ENCODE data around the gene BAMBI.

The BAMBI gene

DNA sequence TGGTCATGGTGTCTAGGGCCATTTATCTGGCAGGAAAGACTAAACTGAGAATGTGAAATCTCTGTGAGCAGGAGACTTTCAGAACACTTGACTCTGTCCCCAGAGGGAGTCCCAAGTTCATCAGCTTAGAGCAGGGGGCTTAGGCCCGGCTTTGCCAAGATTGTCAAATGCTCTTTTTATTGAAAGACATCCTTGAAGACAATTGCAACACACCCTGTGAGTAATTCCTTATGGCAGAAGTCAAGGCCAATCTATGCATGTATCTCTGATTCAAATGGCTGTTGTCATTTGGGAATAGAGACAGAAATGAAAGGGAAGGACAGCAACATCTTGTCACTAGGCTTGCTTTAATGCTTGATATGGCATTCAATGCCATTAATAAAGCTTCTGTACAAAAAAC lies 33.7 kb downstream of the BAMBI start:
- Histone ChIP-seq H3K4me3 (ENCODE audit: low read depth in 1 of 2, low read length in 2 of 2) (no peak overlapping the region), H3K4me1 (ENCODE audit: insufficient read depth, low read length) (no peaks in the 10 kb centered on the region), H3K9me3 (ENCODE audit: insufficient read depth, low read length, severe bottlenecking) (no peaks in the 10 kb centered on the region), H3K36me3 (ENCODE audit: insufficient read depth, low read length) (no peaks in the 10 kb centered on the region), H3K27ac (ENCODE audit: low read length) (no peak overlapping the region), H4K20me1 (ENCODE audit: insufficient read depth, low read length) (no peaks in the 10 kb centered on the region), H3K9ac (ENCODE audit: low read depth, low read length) (no peak overlapping the region), H2AFZ (ENCODE audit: low read depth, low read length) (no peak overlapping the region), H3K4me2 (ENCODE audit: insufficient read depth, low read length) (no peak overlapping the region), H3K27me3 (ENCODE audit: insufficient read depth, low read length, poor library complexity) (no peaks in the 10 kb centered on the region), H3K79me2 (ENCODE audit: insufficient read depth, low read length) (no peaks in the 10 kb centered on the region)
- DNase-seq, result no peak
- TF ChIP-seq, protein P1, sequence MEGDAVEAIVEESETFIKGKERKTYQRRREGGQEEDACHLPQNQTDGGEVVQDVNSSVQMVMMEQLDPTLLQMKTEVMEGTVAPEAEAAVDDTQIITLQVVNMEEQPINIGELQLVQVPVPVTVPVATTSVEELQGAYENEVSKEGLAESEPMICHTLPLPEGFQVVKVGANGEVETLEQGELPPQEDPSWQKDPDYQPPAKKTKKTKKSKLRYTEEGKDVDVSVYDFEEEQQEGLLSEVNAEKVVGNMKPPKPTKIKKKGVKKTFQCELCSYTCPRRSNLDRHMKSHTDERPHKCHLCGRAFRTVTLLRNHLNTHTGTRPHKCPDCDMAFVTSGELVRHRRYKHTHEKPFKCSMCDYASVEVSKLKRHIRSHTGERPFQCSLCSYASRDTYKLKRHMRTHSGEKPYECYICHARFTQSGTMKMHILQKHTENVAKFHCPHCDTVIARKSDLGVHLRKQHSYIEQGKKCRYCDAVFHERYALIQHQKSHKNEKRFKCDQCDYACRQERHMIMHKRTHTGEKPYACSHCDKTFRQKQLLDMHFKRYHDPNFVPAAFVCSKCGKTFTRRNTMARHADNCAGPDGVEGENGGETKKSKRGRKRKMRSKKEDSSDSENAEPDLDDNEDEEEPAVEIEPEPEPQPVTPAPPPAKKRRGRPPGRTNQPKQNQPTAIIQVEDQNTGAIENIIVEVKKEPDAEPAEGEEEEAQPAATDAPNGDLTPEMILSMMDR (IDR thresholded peaks at IDR 0.05; ENCODE audit: borderline replicate concordance, extremely low read depth, low read length, poor library complexity, severe bottlenecking), result no peak
- TF ChIP-seq EZH2 (IDR thresholded peaks at IDR 0.05; ENCODE audit: borderline replicate concordance, low read depth, low read length, severe bottlenecking), result no peak
- ATAC-seq (ENCODE audit: insufficient read depth, low read depth), result no peak

DNA sequence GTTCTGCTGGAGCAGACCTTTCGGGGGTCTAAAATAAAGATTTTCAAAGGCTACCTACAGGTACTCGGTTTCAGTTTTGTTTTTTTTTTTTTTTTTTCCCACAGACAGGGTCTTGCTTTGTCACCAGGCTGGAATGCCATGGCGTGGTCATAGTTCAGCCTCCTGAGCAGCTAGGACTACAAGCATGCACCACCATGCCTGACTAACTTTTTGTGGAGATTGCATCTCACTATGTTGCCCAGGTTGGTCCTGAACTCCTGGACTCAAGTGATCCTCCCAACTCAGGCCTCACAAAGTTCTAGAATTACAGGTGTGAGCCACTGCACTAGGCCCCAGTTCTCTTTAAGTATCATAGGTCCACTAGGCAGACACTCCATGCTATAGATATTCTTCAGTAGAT lies 34.5 kb downstream of the BAMBI start:
- Histone ChIP-seq H3K79me2 (ENCODE audit: insufficient read depth, low read length) (no peaks in the 10 kb centered on the region), H3K9me3 (ENCODE audit: insufficient read depth, low read length, severe bottlenecking) (no peaks in the 10 kb centered on the region), H3K4me3 (ENCODE audit: low read depth in 1 of 2, low read length in 2 of 2) (no peak overlapping the region), H3K36me3 (ENCODE audit: insufficient read depth, low read length) (no peaks in the 10 kb centered on the region), H3K27me3 (ENCODE audit: insufficient read depth, low read length, poor library complexity) (no peaks in the 10 kb centered on the region), H3K9ac (ENCODE audit: low read depth, low read length) (no peak overlapping the region), H3K27ac (ENCODE audit: low read length) (no peak overlapping the region), H4K20me1 (ENCODE audit: insufficient read depth, low read length) (no peaks in the 10 kb centered on the region), H3K4me2 (ENCODE audit: insufficient read depth, low read length) (no peak overlapping the region), H2AFZ (ENCODE audit: low read depth, low read length) (no peak overlapping the region), H3K4me1 (ENCODE audit: insufficient read depth, low read length) (no peaks in the 10 kb centered on the region)
- TF ChIP-seq EZH2 (IDR thresholded peaks at IDR 0.05; ENCODE audit: borderline replicate concordance, low read depth, low read length, severe bottlenecking), result no peak
- TF ChIP-seq, protein P1 (IDR thresholded peaks at IDR 0.05; ENCODE audit: borderline replicate concordance, extremely low read depth, low read length, poor library complexity, severe bottlenecking), result no peak
- ATAC-seq (ENCODE audit: insufficient read depth, low read depth) (no peak), DNase-seq (no peak)

DNA sequence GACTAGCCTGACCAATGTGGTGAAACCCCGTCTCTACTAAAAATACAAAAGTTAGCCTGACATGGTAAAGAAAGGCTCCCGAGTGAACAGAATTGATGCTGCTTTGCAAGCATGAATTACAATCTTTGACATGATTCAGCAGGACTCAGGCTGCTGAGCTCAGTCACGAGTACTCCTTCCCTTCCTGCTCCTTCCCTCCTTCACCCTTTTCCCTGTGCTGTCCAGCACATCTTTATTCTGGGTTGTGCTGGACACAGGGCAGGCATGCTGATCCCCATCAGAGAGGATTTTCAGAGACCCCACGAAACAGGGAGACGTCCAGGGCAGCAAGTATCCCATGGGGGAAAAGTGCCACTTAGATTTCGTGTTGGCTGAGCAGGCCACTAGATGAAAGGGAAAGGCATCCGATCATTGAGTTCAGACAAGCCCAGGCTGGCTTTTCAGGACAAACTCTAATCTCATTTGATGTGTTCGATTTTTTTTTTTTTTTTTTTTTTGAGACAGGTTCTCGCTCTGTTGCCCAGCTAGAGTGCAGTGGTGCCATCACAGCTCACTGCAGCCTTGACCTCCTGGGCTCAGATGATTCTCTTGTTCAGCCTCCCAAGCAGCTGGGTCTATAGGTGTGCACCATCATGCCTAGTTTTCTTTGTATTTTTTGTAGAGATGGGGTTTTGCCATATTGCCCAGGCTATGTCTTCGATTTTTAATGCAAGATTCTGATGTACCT lies 36.5 kb downstream of the BAMBI start:
- Histone ChIP-seq H3K27ac (ENCODE audit: low read length) (no peak overlapping the region), H3K4me1 (ENCODE audit: insufficient read depth, low read length) (no peaks in the 10 kb centered on the region), H3K9ac (ENCODE audit: low read depth, low read length) (no peak overlapping the region), H2AFZ (ENCODE audit: low read depth, low read length) (no peak overlapping the region), H3K79me2 (ENCODE audit: insufficient read depth, low read length) (no peaks in the 10 kb centered on the region), H3K4me3 (ENCODE audit: low read depth in 1 of 2, low read length in 2 of 2) (no peak overlapping the region), H4K20me1 (ENCODE audit: insufficient read depth, low read length) (no peaks in the 10 kb centered on the region), H3K4me2 (ENCODE audit: insufficient read depth, low read length) (no peak overlapping the region), H3K27me3 (ENCODE audit: insufficient read depth, low read length, poor library complexity) (no peaks in the 10 kb centered on the region), H3K36me3 (ENCODE audit: insufficient read depth, low read length) (no peaks in the 10 kb centered on the region), H3K9me3 (ENCODE audit: insufficient read depth, low read length, severe bottlenecking) (no peaks in the 10 kb centered on the region)
- TF ChIP-seq, protein P1 (IDR thresholded peaks at IDR 0.05; ENCODE audit: borderline replicate concordance, extremely low read depth, low read length, poor library complexity, severe bottlenecking), result no peak
- TF ChIP-seq EZH2 (IDR thresholded peaks at IDR 0.05; ENCODE audit: borderline replicate concordance, low read depth, low read length, severe bottlenecking), result no peak
- ATAC-seq (ENCODE audit: insufficient read depth, low read depth) (no peak), DNase-seq (no peak)

Data from DND-41 (cell line).